NCI-H2227 (cell line): ENCODE measurements around the gene COBL.

Experiments used
- DNase-seq: peaks from one replicate; lab custom pipeline; 2025; ENCODE audit not compliant: unreplicated experiment; lab: John Stamatoyannopoulos, UW

COBL gene

DNA sequence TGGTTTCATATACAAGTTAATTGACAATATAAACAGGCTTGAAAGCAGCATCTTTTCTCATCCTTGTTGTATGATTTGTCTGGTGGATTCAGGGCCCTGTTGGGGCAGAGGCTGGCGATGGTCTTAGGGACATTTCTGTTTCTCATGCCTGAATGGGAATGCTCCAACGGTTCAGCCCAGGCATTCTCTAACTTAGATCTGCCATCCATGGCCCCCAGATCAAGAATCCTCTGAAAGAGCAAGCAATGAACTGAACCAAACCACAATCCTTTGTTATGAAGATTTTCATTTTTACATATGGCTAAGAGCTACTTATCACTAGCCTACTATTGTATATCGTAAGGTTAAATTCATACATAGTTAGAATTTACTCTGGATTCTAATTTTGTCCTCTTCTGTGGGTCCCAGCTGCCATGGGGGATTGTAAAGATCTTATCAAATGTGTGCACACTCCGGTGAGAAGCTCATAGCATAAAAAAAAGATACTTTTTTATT, 163.9 kb downstream of the COBL start:
- no peak for DNase-seq

DNA sequence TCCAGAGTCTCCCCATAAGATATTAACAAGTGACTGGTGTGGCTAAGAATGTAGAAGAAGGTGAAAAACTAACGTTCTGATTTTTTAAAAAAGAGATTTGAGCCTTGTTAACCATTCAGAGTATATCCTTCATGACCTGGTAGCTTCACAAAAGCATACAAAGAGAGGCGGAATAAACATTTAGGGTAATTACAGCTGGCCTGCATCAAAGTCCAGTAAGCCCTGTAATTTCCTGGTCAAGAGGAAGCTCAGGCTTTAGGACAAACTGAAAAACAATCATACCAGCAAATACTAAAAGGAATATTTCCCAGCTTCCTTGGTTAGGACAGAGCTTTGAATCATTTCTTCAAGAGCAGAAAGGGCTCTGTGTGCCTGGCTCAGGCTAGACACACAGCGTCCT, 165.2 kb downstream of the COBL start:
- no peak for DNase-seq

DNA sequence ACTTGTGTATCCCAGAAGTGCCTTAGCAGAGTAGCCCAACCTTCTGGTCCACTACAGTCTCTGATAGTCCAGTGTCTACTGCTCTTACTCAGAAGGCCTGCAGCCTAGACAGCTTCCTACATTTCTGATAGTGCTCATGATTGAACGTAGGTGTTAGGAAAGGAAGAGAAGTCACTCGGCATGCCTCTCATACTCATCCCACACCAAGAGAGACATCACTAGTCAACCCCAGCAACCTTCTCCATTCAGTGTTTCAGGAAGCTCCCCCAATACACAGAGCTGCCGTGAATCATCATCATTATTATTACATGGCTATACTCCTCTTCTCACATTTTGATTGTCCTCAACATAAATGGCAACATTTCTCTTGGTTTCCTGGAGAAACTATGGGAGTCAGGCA, 166.4 kb downstream of the COBL start:
- no peak for DNase-seq

DNA sequence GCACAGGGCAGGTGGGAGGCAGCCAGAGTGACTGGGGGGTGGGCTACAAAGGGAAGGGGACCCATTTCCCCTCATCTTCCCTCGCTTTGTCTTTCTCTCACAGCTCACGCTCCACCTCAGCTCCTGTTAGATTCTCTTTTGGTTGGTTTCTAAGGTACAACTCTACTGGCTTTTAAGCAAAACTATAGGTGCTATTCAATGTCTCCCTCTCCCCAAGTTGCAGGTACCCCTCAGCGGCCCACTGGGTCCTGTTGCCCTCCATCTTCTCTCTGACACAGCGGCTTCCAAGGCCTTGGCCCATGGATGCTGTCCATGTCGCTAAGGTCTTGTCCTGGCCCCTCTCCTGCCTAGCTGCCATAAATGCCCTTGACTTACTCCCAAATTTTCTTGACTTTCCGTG, 168.4 kb downstream of the COBL start:
- no peak for DNase-seq

DNA sequence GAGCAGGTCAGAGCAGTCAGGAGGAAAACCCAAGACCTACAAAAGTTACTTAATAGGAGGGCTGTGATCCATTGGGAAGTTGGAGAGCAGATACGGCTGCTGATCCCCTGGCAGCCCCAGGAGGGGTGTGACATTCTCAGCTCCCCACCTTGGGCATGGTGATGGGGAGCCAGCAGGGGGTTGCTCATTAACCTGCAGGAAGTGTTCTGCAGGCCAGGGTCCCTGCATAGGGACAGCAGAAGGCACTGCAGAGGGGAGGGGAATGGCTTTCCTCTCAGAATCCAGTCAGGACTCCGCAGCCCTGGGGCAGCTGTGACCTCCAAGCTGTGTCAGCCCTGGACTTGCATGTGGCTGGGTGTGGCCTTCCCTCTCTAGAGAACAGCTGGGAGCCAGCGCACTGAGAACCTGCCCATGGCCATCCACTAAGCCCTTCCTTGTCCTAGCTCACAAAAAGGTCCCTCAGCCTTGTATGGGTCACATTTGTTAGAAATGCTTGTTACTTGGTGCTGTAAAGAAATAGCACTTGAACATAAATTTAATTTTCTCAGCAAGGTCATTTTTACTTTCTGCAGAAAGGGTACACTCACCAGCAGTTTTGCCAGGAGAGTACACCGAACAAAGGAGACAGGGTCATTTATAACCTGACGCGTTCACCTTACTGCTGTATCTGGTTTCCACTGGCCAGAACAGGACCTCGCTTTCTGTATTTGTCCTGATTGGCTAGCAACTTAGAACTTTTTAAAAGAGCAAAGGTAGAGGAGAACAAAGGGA, 169.6 kb downstream of the COBL start:
- no peak for DNase-seq

DNA sequence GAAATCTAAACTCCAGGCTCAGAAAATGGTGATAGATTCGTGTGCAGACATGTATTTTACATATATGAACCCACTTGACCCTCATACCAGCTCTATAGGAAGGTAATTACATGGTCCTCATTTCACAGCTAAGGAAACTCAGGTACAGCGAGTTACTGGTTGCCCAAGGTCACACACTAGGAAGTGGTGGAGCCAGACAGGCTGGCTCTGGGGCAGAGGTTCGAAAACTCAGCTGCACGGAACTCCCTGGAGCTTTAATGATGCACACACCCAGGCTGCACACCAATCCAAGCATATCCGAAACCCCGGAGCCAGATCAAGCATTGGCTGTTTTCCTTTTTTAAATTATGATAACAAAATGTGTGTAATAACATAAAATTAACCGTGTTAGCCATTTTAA, 172.4 kb downstream of the COBL start:
- no peak for DNase-seq

DNA sequence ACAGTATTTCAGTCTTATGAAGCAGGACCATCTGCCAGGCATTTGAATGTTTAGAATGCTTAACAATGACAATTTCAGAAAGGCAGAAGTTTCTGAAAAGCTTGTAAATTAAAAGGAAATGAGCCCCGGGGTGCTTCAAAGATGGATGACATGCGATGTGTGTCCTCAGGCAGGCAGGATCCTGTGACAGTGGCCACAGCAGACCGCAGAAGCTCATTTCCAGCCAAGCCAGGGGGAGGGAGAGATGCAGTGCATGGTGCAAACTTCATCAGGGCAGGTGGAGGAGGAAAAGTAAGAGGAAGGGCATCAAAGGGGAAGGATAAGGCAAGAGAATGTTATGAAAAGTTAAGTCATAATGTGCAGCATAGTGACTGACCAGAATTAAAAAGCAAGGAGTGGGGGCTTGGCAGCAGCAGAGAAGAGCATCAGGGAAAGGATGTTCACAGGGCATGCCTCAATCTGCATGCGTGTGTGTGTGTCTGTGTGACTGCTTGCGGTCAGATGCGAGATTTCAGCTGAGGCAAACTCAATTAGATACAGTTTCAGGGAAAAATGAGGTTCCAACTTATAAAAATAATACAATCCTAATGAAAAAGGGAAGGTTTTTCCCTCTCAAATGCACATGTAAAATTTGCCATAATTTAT, 173.7 kb downstream of the COBL start:
- DNase-seq: no peak

DNA sequence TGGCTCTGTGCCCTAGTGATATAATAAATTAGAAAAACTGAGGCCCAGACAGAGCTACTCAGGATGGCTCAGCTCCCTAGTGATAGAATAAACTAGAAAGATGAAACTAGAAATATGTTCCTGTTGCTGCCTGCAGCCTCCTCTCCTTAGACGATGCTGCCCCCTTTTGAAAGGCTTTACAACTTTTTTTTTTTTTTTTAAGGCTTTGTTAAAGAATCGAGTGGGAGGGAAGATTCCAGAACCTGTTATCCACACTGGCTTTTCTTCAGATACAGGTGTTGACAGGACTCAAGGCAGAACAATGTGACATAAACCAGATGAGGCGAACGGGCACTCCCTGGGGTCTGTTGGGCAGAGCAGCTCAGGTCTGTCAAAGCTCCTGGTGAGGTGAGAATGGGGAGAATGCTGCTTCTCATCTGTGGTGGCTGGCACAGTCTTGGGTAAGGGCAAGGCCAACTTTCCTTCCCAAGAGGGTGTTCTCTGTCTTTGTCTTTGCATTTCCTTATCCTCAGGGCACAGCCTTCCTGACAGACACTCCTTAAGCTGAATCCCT, 175.1 kb downstream of the COBL start:
- peak; percentile 3 for DNase-seq

DNA sequence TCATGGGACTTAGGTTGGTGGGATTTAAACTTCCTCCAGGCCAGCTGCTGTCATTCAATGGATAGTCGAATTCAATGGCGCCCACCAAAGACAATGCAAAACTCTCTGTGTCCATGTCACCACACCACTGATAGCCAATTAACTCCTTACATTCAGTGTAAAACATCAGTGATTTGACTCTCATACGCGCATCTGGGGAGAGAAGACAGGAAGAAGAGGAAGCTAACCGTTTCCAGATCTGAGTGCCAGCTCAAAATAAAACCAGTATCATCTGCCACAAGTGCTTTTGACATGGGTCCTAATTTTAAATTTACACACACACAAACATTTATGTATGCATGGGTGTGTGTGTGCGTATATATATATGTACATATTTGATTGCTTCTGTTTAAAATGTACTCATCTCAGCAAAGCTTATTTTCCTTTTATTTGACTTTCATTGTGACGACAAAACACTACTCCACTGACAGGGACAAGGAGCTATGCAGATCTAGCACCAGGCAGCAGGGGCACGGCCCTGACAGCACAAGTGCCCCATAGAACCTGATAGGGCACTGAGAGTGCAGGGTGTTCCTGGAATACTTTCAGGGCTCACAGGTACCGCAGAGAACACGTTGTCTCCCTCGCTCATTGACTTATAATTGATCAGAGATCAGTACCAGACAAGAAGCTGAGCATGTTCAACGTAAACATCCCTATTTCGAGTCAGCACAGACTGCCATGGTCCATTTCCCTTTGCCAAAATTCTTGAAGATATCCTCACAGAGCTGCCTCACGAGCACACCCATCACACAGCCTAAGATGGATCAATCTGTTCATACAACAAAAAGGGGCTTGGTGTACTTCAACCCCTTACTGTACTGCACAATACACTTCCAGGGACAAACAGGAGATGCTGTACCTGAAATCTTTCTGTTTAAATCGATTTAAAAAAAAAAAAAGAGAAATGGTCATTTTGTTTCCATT, 176.1 kb downstream of the COBL start:
- no peak for DNase-seq

DNA sequence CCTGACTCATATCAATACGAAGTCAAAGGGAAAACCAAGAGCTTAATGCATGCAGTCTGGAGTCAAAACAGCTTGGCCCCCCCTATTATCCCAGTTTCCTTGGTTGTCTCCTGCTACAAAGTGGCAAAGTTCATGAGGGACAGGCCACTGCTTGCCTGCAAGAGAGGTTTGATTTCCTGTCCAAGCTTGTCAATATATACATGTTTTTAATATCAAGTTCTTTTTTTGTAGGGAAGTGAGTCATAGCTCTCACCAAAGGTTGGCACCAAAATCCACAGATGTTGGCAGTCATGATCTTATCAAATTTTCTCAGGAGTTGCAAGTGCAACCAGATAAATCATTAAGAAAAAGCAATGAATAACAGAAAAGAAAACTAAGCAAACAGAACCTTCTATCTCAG, 176.8 kb downstream of the COBL start:
- DNase-seq: no peak

DNA sequence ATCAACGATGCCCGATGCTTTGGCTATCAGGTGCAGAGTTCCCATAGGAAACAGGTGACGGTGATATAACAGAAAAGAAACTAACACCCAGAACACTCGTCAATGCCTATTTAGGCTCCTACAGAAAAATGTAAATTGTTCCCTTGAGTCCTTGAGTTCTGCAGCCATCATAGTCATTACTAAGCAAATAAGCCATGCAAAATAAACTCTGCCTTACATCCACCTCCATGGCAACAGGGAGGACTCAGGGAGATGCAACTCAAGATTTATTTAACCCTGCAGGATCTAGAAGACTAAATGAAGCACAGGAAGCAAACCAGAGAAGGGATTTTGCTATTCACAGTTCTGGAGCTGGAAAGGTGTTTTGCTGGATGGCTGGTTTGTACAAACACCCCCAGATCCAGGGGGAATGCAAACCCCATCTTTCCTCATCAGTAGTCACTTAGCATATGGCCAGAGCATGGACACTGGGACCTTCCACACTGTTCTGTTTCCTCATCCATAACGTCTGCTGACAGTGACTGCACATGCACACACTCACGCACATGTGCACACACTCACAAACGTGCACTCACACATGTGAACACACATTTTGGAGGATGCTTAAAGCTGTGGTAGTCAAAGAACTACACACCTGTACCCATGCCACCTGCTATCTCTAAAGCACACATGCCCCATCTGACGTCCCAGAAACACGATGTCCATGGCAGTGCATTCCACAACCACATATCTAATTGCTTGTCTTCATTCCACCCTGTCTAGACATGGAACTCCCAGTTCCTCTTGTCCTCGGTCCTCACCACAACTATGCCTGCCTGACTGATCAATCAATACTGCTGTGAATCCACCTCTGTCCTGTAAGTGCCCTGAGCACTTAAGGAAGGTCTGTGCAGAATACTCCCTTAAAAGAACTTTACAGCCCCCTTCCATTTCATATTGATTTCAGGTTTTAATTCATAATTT, 178.2 kb downstream of the COBL start:
- DNase-seq: no peak

DNA sequence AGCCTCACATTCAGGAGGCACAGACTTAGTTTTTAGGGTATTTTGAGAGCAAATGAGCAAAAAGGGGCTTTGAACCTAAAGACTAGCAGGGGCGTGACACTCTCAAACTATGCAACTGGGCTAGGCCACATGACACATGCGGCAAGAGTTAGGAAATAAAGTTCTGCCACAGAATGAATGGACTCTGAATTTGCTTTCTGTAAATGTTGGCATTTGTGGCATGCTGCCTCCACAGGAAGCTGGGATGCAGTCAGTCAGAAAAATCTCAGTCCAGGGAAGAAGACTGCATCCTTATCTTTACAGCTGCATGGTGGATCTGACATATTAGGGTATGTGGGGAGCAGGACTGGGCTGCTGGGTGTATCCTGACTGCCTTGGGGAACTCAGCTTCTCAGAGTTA, 181.0 kb downstream of the COBL start:
- DNase-seq: no peak

DNA sequence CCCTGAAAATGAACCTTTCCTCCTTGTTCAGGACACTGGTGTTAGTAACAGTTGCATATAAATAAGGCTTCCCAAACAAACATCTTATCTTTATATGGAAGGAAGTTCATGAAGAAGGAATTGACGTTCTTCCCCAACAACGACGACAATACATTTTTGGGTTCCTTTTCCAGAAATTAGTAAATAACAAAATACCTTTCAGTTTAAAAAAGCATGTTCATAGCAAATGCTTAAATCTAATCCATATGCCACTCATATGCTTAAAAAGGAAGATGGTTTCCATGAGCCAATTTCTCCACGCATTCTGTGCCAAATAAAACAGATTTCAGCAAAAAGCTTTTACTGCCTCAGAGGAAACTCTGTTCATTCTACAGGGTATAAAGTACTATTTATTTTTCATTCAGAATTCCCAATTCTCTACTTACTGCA, 182.6 kb downstream of the COBL start:
- no peak for DNase-seq

DNA sequence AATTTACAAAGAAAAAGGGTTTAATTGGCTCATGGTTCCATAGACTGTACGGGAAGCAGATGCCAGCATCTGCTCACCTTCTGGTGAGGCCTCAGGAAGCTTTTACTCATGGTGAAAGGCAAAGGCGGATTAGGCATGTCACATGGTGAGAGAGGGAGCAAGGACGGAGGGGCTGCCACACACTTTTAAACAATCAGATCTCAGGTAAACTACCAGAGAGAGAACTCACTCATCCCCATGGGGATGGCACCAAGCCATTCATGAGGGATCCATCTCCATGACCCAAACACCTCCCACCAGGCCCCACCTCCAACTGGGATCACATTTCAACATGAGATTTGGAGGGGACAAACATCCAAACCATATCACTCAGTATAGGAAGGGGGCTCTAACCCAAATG, 183.9 kb downstream of the COBL start:
- DNase-seq: no peak

DNA sequence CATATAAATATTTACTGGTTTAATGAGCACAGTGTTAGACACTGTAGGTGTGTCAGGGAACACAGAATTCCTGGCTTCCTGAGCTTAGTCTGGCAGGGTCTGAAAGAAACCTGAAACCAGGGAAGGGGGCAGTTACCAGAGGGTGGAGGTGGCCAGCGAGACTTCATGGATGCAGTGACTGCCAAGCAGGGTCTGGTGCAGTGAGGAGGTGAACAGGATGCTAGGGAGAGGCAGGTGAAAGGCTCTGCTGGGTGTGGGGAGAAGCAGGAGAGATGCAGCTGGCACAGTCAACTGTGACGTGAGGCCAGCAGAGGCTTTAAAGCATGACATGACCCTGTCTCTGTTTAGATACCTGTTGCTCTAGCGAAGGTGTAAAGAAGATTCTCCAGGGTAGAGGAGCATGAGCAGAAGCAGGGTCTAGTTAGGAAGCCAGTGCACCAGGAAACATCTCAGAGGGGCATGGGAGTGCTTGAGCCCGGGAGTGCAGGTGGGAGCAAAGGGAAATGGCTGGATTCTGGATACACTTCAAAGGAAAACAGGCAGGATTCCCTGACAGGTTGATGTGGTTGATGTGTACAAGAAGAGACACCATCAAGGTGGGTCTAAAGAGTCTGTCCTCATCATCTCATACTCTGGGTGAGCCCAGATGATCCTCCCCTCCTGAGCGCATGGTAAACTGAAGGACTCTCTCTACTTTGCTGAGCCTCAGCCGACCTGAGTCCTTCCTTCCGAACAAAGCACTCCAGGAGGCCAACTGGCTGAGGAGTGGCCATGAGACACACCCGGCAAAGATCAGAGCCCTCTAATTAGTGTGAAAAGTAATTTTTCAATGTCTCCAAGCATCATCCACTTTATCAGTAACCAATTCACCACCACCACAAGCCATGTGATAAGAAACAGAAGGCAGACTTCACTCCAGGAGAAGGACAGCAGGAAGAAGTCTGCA, 186.8 kb downstream of the COBL start:
- no peak for DNase-seq

DNA sequence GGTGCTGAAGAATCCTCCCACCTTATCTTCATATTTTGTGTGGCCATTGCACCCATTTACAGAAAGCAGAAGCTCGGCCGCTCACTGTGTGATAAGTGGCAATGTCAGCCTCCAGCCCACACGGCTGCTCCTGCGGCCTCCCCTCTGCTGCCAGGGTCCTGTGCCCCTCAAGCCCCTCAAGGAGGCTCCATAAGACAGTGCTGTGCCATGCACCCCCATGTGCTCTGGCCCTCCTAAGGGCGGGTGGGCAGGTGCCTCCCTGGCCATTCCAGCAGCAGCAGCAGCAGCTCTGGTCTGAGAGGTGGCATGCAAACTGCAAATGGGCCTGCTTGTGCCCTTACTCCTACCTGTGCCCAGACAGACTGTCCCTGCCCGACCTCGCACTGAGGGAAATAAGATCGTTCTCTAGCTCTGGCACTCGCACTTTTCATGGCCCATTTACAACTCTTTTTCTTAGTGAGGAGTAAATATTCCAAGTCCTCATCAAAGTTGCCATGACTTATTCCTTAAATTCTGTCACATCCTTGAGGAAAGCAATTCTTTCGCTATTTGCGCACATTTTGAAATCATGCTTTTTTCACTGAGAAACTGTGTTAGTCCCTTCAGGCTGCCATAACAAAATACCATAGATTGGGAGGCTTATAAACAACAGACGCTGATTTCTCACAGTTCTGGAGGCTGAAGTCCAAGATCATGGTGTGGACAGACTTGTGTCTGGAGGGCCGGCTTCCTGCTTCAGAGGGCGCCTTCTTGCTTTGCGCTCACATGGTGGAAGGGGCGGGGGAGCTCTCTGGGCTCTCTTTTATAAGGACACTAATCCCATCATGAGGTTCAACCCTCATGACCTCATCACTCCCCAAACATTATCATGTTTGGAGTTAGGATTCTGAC, 187.8 kb downstream of the COBL start:
- no peak for DNase-seq

DNA sequence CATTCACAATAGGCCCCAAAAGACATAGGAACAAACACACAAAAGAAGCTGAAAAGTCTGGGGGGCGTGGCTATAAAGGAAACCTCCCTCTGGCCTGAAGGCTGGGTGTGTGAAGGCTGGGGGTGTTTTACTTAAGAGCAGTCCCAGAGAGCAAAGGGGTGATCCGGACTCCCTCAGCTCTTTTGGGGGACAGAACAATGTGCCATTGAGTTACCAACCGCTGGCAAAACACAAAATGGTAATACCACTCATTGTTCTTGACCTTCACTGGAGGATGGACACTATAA, 189.0 kb downstream of the COBL start:
- DNase-seq: no peak
